IMR-90 (cell line): ENCODE measurements around the gene R3HDM2.

ENCODE experiments used
- CTCF ChIP-seq: conservative IDR thresholded peaks from 2 replicates; pipeline ENCODE4 v1.5.1; 2012; ENCODE audit warnings: mild to moderate bottlenecking, low read depth, low read length, improper control_type of control experiment
- MXI1 ChIP-seq: IDR thresholded peaks from 2 replicates; pipeline ENCODE4 v1.6.1; 2012; ENCODE audit warnings: low read depth, mild to moderate bottlenecking, low read length, moderate library complexity, borderline replicate concordance
- POLR2A ChIP-seq: IDR thresholded peaks from 2 replicates; pipeline ENCODE4 v1.6.1; 2012; ENCODE audit warnings: mild to moderate bottlenecking, low read depth, low read length

GRCh38 chr12:57475271-57476161 lies 44.7 kb upstream of the R3HDM2 start:
- no peak for TF ChIP-seq POLR2A
- no peak for TF ChIP-seq CTCF
- TF ChIP-seq MXI1: peak; percentile 85; the same call in 1 of the 2 replicates
